DMS53 (cell line): Measurements from ENCODE around the gene RASGRF1.
"Not testable (repeated sequence)": the region's sequence is repeated elsewhere in the genome, so short reads cannot be mapped to it uniquely, and the experiment has no call there.

ENCODE experiments used
- DNase-seq: peaks from one replicate; lab custom pipeline; 2025; lab: John Stamatoyannopoulos, UW

RASGRF1 gene

GRCh38 chr15:79041601-79042168 is 48.9 kb downstream of the RASGRF1 start:
- DNase-seq, result no peak

- DNase-seq, result no peak
These were observed 52.7 kb downstream of the RASGRF1 start for GRCh38 chr15:79037848-79038247.

DNA sequence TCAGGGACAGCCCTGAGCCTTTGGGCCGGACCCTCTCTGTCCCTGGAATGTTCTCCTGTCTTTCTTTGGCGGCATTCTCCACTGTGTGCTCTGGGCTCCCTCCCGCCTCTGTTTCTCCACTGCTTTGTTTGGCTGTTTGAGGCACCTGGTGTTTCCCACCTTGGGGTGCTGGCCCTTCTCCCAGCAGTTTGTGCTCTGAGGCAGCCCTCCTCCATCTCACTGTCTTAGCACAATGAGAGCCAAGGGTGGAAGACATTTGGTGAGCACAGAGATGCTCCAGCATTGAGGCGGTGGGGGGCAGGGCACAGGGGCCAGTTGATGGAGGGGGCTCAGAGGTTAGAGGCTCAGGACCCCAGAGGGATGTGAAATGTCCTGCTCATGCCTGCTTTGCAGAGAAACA is 54.3 kb downstream of the RASGRF1 start:
- DNase-seq, result no peak

DNA sequence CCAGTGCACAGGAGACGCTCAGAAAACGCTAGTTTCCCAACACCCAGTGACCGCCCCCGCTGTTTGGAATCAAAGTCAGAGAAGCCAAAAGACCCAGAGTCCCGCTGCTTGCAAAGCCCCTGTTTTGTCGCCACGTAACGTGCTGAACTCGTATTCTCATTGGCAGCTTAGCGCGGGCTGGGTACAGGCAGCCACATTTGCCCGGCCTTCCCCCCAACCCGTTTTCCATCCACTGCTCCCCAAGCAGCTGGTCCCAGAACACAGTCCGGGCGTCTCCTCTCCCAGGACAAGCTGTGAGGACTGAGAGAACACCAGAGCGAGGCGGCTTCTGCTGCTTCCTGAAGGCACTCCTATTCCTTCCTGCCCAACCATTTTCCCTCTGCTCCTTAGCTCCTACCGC is 54.8 kb downstream of the RASGRF1 start:
- no peak for DNase-seq

DNA sequence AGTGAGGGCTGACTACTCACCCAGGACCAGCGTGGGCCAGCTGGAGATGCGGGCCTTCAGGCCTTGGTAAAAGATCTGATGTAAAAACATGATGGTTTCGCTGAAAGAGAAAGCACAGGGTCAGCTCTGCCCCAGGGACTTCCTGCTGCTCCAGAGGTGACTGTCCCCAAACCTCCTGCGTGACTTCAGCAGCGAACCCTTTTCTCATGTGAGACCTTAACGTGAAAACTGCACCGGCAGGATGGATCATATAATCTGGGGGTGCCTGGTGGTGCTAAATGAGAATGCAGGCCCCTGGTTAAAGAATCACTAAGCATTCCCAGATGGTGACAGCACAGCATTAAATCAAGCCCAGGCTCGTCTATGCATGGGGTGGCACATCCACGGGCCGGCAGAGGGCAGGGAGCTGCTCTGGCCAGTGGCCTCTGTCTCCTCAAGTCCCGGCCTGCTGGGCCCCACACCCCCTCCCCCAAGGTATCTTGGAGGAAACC is 55.4 kb downstream of the RASGRF1 start:
- DNase-seq, result no peak

- DNase-seq, result no peak
These were observed 56.3 kb downstream of the RASGRF1 start for GRCh38 chr15:79034284-79034683.

DNA sequence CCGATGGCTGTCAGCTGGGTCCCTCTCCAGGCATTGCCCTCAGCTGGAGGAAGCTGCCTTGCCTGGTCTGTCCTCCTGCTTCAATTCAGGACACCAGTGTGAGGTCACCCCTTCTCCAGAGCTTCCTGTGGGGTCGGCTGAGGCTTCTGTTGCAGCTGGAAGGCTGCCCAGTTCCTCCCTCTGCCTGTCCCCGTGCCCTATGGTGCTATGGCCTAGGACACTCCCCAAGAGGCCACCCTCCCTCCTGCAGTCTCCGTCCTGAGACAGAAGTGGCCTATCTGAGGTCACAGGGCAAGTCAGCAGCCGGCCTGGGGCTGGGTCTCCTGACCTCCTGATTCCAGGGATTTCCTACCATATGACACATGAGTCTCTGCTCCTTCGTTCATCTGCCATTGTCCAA is 57.9 kb downstream of the RASGRF1 start:
- no peak for DNase-seq

- DNase-seq, result no peak
These were observed 58.8 kb downstream of the RASGRF1 start for GRCh38 chr15:79031821-79032220.

DNA sequence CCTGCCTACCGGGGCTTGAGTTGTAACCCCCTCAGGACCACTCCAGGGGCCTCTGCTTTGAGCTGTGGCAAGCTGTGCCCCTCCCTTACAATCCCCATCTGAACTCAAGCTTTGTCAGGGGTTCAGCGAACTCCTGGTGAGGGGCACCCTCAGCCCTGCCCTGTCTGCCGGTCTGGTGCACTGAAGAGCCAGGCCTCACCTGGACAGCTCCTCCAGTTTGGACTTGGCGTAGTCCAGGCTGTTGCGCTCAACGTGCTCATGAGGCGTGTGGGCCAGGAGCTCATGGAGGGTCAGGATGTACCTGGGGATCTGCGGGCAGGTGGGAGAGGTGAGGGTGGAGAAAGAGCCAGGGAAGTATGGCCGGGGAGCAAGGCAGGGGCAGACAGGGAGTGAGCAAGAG is 59.4 kb downstream of the RASGRF1 start:
- no peak for DNase-seq

GRCh38 chr15:79030470-79030869 is 60.1 kb downstream of the RASGRF1 start:
- no peak for DNase-seq

GRCh38 chr15:79028411-79028964 is 62.1 kb downstream of the RASGRF1 start:
- DNase-seq, result peak; percentile 53

GRCh38 chr15:79027532-79028410 is 62.8 kb downstream of the RASGRF1 start:
- no peak for DNase-seq

GRCh38 chr15:79025802-79026201 is 64.8 kb downstream of the RASGRF1 start:
- DNase-seq, result no peak

DNA sequence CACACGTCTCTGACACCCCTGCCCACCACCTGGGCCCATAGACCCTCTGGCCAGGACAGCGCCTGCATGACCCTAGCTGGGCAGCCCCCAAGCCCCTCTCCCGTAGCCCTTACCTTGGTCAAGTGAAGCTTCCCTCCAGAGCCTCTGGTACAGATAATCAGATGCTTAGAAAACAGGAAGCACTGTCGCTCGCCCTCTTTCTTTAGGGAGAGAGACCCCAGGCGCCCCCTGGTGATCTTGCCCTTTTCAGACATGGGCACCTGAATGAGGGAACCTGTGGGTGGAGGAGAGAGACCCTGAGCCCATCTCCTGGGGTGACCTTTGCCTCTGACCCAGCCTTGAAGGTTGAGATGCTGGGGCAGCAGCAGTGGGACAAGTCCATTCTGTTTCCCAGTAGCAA is 65.4 kb downstream of the RASGRF1 start:
- no peak for DNase-seq

DNA sequence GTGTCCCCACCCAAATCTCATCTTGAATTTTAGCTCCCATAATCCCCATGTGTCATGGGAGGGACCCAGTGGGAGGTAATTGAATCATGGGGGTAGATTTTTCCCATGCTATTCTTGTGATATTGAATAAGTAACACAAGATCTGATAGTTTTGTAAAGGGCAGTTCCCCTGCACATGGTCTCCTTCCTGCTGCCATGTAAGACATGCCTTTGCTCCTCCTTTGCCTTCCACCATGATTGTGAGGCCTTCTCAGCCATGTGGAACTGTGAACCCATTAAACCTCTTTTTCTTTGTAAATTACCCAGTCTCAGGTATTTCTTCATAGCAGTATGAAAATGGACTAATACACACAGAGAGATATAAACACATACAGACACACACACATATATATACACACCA is 66.1 kb downstream of the RASGRF1 start:
- DNase-seq, result not testable (repeated sequence)

GRCh38 chr15:79023918-79024317 is 66.7 kb downstream of the RASGRF1 start:
- DNase-seq, result no peak

DNA sequence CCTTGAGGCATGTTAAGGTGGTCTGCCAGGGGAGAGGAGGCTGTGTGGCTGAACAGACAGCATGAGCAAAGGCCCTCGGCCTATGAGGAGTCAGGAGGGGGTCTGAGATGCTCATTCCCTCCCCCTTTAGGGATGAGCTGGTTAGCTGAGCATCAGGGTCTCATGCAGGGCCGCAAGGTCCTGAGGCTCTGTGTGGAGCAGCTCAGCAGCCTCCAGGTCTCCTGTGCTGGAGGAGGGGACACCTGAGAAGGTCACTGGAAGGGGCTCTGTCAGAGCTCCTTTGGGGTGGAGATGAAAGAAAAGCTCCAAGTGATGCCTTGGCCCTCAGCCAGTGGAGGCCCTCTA is 67.1 kb downstream of the RASGRF1 start:
- DNase-seq, result no peak

DNA sequence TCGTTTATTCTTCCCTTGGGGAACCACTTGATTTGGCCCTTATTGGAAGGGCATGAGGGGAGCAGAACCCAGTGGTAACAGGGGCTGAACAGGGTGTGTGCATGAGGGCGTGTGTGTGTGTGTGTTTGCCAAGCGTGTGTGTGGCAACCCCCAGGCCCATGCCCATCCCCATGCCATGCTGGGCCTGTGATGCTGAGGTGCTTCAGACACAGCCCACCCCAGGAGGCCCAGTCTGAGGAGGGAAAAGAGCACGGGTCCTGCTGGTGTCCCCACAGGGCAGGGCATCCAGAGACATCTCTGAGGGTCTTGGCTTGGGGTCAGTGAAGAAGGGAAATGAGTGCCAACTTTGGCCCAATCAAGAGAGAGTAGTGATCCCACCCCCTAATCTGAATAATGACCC is 71.6 kb downstream of the RASGRF1 start:
- no peak for DNase-seq

DNA sequence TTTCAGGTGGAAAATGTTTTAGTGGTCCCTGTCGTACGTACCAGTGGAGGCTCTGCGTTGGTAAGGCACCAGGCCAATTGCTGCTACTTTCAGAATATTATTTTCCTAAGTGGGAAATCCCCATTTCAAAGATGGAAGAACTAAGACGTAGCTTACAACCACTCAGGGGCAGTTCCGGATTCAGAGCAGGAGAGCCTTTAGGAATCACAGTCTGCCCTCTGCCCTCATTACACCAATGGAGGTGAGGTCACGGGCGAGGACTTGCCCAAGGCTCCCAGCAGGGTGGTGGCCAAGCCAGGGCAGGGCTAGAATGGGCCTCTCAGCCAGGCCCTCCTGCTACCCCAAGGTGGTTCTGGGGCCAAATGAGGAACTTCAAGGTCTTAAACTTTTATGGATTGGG is 72.6 kb downstream of the RASGRF1 start:
- no peak for DNase-seq

GRCh38 chr15:79016527-79017170 is 73.9 kb downstream of the RASGRF1 start:
- no peak for DNase-seq

- no peak for DNase-seq
These were observed 75.2 kb downstream of the RASGRF1 start for GRCh38 chr15:79015416-79015815.

- no peak for DNase-seq
These were observed 80.3 kb downstream of the RASGRF1 start for GRCh38 chr15:79010278-79010677.

DNA sequence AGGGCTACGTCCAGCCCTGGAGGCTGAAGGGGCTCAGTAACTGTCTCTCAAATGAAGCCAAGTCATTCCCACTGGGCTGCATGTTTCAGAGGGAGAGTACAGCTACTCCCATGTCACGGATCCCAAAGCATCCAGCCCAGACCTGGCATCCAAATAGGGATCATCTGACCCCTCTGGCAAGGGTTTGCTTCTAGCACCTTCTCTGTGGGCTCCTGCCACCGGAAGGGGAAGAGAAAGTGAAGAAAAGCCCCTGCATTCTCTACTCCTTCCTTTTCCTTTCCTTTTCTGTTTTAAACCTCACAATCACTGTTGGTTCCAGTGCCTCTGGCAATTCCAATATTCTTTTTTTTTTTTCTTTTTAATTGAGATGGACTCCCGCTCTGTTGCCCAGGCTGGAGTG is 81.2 kb downstream of the RASGRF1 start:
- DNase-seq, result no peak
